ENCODE data around the gene PRTN3. TPM values are rescaled to one million over a fixed set of nuclear protein-coding genes. Genes with fewer than 3 reads are reported as not detected.

Gene PRTN3
- total and polyA plus RNA-seq, 2 of the 4 experiments (the other 2 are of a cell fraction): not detected

DNA sequence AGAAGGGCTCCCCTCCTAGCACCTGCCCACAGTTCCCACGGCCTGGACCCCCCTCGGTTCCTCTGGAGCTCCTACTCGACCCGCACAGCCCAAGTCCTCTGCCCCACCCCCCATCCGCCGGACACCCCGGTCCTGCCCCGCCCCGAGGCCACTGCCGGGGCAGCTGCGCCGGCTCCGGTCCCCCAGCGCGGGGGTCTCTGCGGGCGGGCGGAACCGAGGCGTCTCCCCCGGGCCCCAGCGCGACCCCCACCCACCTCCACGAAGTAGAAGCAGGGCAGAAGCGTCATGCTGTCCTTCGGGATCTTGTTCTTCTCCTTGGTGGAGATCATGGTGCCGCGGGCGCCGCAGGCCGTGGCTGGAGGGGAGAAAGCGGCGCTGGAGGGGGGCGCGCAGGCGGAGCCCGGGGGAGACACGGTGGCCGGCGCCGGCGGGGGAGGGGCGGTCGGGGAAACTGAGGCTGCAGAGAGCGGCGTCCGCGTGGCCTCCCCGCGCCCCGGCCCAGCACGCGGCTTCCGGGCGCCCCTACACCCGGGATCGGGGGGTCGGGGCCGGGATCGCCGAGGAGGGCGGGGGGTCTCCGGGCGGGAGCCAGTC is 19.5 kb upstream of the PRTN3 start:
- CTCF ChIA-PET: no interaction called here
- intact Hi-C loops (cut with micrococcal nuclease): no loop called here
- no peak overlapping the region for H3K18ac ChIP-seq (ENCODE audit: low read depth, low read length)

More for the DNA sequence above, 19.5 kb upstream of the PRTN3 start:
- in situ Hi-C loops (cut with MboI; ENCODE audit: low sequenced_read_pairs) (no loop called here), dilution Hi-C loops (cut with HindIII; ENCODE audit: low sequenced_read_pairs, unreplicated experiment) (no loop called here)
- Histone ChIP-seq H2BK120ac (ENCODE audit: low read depth, low read length) (no peak overlapping the region), H2AK9ac (replicated peaks; ENCODE audit: low read depth, low read length, poor library complexity) (no peak overlapping the region), H3K4me1 (ENCODE audit: control insufficient read depth, insufficient read depth, low read length) (peaks cover 3% of the 10 kb centered on the region; the same call in 1 of the 2 replicates), H4K91ac (ENCODE audit: insufficient read depth, low read depth, low read length) (no peak overlapping the region), H4K8ac (ENCODE audit: low read depth in 2 of 2, low read length in 2 of 2) (no peak overlapping the region), H2BK5ac (ENCODE audit: low read depth, low read length, poor library complexity, severe bottlenecking) (no peak overlapping the region), H3K9me3 (ENCODE audit: control insufficient read depth, insufficient read depth, low read length) (no peaks in the 10 kb centered on the region), H3K56ac (ENCODE audit: extremely low read depth, insufficient read depth, low read length) (no peak overlapping the region), H2AFZ (replicated peaks; ENCODE audit: low read length, poor library complexity) (peak overlapping the region; percentile 79), H3K14ac (replicated peaks; ENCODE audit: low read depth, low read length) (no peak overlapping the region), H3K4me2 (ENCODE audit: low read depth, low read length) (peak overlapping the region; percentile 65; the same call in 1 of the 2 replicates), H2AK5ac (ENCODE audit: low read depth, low read length) (no peak overlapping the region), H3K4me3 (ENCODE audit: insufficient read depth, low read depth, low read length) (peak overlapping the region; percentile 54), H3K27ac (ENCODE audit: insufficient read depth, low read length) (no peak overlapping the region; the same call in 1 of the 2 replicates), H3K23ac (ENCODE audit: low read depth, low read length) (no peak overlapping the region), H4K5ac (ENCODE audit: low read depth, low read length) (no peak overlapping the region), H3K4ac (ENCODE audit: low read depth, low read length) (no peak overlapping the region), H3K79me1 (ENCODE audit: low read depth in 1 of 2, low read length in 2 of 2) (no peaks in the 10 kb centered on the region), H3K9me1 (ENCODE audit: insufficient read depth, low read length) (no peaks in the 10 kb centered on the region), H3K9ac (ENCODE audit: low read depth, low read length) (no peak overlapping the region), H3K36me3 (ENCODE audit: control insufficient read depth, insufficient read depth, low read length) (no peaks in the 10 kb centered on the region), H2BK20ac (ENCODE audit: low read depth, low read length) (no peak overlapping the region), H4K20me1 (ENCODE audit: insufficient read depth, low read length) (no peaks in the 10 kb centered on the region), H2BK15ac (ENCODE audit: low read depth, low read length) (no peak overlapping the region), H3K27me3 (ENCODE audit: control insufficient read depth, insufficient read depth, low read length) (peaks cover 2% of the 10 kb centered on the region; the same call in 1 of the 2 replicates)
- peak; percentile 46 for ATAC-seq (ENCODE audit: low read depth)
- POLR2A ChIA-PET (ENCODE audit: unreplicated experiment): interaction anchor here (0.5 kb wide), 1 partner anchor 167 kb away, joined by 21 read pairs; no protein-coding TSS in a partner anchor
- BruUV-seq (replicated peaks): no TSS peak
- no CpG with 5 or more reads among the region's 64 CpGs for WGBS, 2 experiments (ENCODE audit: extremely low coverage in 2 of 2, insufficient read length in 1 of 2)
- TF ChIP-seq MAZ (IDR thresholded peaks at IDR 0.05; ENCODE audit: borderline replicate concordance, low read depth, low read length) (no peak; the same call in 1 of the 2 replicates), USF2 (IDR thresholded peaks at IDR 0.05; ENCODE audit: low read depth, low read length) (no peak), MAFK (IDR thresholded peaks at IDR 0.05; ENCODE audit: low read depth, low read length) (no peak), CEBPB (IDR thresholded peaks at IDR 0.05; ENCODE audit: low read depth, low read length) (no peak), RCOR1 (IDR thresholded peaks at IDR 0.05; ENCODE audit: insufficient replicate concordance, low read length) (no peak), RFX5 (IDR thresholded peaks at IDR 0.05; ENCODE audit: low read depth, low read length) (no peak), ELK1 (IDR thresholded peaks at IDR 0.05; ENCODE audit: borderline replicate concordance, low read depth, low read length) (no peak), RAD21 (IDR thresholded peaks at IDR 0.05; ENCODE audit: low read length) (no peak), MXI1 (IDR thresholded peaks at IDR 0.05; ENCODE audit: borderline replicate concordance, low read depth, low read length) (no peak), CHD1 (IDR thresholded peaks at IDR 0.05; ENCODE audit: low read depth, low read length) (no peak), SMC3 (IDR thresholded peaks at IDR 0.05; ENCODE audit: low read depth, low read length) (no peak)
- no peak for DNase-seq
